Stimulated activated CD8-positive, alpha-beta memory T cell treated with anti-CD3 and anti-CD28 coated beads, Interleukin-7, amount 100 ng/mL, for 24 hours (primary cell): ENCODE data around the gene IQCM.

Experiments
- DNase-seq: peaks from one replicate; pipeline ENCODE4 v3.0.0-alpha.2; 2020; ENCODE audit warnings: low read depth

Gene IQCM

DNA sequence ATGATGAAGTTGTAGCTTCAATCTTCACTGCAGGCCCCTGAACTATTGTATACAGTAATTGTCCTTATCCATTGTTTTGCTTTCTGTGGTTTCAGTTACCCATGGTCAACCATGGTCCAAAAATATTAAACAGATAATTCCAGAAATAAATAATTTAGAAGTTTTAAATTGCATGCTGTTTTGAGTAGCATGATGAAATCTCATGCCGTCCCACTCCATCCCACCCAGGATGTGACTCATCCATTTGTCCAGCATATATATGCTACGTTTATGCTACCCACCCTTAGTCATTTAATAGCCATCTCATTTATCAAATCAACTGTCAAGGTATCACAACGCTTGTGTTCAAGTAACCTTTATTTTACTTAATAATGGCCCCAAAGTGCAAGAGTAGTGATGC is 34.5 kb downstream of the IQCM start:
- DNase-seq, result no peak

DNA sequence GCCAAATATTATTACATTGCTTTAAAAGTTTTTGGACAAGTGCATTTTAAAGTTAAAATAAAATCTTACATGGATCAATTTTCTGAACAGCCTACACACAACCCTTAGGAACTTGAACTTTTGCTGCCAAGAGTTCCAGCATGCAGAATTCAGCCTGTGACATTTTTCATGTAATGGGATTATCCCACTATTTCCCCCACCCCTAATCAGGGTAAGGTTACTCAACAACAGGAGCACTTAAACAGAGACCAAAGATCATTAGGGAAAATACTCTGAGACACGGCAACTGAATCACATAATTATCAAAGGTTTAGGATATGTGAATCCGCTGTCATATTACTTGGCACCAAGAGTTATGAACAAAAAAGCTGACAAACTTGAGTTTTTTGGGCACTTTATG is 47.2 kb downstream of the IQCM start:
- DNase-seq, result no peak

DNA sequence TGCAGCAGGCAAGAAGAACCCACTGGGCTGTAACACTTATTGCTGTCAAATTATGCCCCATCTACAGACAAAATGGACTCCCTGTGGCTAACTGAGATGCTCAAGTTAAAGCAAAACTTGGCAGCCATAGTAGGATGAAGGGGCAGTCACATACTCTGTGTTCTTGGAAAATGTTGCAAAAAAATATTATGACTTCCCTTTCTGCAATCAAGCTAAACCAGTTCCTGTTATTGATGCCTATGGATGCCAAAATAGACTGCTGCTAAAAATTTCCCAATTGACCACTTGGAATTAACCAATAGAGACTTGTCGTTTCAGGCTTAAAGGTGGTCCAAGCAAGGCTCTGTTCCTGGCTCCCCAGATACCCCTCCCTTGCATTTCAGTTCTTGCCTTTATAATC is 49.5 kb downstream of the IQCM start:
- DNase-seq, result no peak

DNA sequence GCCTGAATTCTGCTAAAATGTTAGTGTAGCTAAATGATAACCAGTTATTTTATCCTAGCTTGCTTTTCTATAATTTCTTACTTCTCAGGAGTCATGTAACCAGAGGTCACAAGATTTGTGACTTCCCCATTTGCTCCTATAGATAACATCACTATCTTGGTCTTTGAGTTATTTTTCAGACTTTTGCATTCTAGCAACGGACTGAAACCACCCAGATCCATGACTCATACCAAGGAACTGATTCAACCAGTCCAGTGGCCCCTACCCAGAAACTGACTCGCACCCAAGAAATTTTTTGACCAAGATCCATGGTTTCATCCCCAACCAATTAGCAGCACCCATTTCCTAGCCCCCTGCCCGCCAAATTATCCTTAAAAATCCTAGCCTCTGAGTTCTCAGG is 50.0 kb downstream of the IQCM start:
- no peak for DNase-seq

DNA sequence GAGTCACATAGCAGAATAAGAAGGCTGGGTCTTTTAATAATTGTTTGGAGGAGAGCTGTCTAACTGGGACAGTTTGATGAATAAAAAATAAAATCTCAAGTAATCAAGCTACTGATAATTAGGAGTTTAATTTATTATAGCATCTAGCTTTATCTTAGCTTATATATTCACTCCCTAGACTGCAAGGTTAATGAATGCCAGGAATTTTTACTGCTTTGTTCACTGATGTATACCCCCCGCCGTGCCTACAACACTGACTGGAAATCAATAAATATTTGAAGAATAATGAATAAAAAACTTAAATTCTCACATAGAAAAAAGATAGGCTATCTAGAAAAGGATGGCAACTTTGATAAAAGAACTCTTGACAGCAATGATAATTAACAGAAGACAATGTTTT is 59.7 kb downstream of the IQCM start:
- DNase-seq, result no peak

DNA sequence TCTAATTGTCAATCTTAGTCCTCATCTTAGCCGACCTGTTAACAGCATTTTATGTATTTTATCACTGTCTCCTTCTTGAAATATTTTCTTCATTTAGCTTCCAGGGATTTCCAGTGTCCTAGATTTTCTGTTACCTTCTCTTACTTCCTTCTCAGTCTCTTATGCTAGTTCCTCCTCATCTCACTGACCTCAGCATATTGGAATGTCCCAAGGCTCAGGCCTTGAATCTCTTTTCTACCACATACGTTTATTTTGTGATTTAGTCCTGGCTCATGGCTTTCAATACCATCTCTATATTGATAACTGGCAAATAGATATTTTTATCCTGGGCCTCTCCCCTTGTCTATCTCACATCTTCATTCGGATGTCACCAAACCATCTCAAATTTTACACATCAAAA is 61.1 kb downstream of the IQCM start:
- no peak for DNase-seq

DNA sequence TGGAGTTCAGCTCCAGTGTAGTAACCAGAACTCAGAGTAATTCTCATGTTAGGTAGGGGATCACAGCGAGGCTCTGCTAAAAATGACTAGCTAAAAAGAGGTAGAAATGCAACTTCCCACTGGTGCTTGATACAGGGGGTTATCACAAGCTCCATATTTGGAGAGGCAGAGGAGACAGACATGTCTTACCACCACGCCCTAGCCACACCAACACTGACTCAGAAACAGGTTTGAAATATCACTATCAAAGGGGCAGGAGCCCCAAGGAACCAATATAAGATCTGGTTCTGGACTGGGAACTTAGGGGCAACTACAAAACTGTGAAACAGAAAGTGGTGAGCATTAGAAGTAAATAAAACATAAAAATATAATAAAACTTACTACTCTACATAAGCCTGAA is 62.9 kb downstream of the IQCM start:
- DNase-seq, result no peak

DNA sequence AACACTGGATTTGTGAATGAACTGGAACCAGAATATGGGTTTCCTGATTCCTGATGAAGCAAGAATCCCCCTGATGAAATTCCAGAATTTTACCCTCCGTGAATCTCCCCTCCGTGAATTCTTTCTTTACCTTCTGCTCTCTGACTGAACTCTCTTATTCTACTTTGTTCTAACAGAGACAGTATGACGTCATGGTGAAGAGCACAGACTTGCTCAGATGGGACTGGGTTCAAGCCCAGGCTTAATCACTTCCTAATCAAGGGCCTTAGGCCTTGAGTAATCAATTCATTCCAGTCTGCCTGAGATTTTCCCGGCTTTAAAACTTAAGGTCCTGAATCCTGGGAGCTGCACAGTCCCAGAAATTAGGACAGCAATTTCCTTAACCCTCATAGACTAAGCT is 64.5 kb downstream of the IQCM start:
- no peak for DNase-seq

DNA sequence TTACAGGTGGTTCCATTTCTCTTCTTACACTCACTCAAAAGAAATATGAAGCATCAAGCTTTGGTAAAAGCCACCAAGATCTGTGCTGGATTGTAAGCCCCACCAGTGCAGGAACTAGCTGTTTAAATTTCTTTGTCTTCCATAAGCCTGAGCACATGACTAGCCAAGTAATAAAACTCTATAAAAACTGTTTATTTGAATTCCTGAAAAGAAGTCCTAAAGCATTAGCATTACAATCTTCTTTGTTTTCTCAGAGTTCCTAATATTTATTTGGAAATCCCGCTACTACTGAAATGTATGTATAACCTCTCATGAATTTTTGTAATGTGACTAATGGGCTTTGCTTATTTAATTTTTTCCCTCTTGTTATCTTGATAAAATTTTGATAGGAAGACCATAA is 65.9 kb downstream of the IQCM start:
- DNase-seq, result no peak

DNA sequence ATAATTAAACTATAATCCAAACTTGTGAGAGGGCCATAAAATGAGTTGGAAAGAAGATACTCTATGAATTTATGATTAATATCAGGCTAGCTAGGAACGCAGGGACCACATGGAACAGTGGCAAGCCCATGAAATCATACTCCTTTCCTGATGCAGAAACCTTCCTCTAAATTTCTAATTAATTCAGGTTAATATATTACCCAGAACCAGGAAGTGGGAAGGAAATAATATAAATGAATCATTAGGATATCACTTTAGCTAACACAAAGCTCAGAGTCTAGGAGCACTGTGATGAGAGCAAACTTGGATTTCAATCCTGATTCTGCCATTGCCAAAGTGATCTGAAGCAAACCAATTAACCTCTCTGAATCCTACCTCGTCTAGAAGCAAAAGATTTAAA is 68.0 kb downstream of the IQCM start:
- DNase-seq, result no peak

DNA sequence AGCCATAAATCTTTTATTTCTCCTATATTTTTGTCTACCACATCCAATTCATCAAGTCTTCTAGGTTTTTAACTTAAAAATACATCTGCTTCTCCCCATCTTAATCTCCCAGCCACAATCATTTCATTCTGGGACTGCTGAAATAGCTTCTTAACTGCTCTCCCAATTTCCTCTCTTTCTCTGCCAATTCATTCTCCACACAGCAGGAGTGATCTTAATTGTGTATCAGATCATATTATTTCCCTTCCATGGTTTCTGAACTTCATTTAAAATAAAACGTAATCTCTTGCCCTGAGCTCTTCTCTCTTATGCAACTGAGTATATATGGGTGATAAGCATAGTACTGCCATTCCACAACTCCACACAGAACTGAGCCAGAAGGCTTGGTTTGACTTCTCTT is 69.4 kb downstream of the IQCM start:
- no peak for DNase-seq

DNA sequence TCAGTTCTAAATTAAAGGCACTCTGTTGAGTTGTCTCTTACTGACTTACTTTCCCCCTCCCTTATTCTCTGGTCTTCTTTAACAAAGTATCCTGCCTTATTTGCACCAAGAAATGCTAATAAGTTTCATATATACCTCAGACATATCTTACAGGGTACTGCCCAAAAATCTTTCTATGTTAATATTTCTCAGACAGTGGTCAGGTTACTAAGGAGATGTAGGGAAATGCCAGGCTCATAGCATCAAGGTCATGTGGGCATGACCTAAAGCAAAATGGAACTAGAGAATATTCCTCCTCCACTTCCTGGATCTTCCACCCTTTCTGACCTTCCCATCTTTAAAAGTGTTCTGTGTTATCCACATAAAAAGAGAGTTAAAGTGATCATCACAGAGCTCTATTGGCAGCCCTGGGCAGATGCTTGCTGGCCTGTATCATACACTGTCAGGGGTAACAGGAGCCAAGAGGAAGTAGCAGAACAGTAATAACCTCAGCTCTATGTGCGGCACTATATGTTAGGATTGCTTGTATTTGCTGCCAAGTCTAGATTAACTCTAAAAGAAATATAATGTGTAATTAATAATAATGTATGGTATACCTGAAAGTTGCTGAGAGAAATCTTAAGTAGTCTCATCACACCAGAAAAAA is 74.3 kb downstream of the IQCM start:
- no peak for DNase-seq

DNA sequence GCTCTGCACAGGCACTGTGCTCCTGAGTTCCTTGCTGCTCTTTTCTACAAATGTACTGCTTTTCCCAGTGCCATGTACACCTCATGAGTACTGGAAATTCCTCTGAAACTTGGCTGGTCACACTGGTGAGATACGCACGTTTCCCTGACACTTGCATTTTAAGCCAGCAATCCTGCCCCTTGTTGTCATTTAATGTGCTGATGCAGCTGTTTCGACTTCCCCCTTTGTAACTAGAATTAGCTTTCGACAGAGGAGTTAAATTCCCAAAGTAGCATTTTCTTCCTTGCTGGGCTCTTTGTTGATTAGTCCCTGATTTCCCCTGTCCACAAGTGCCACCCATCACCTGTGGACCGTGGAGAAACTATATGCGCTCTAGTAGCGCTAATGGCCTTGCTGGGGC is 77.5 kb downstream of the IQCM start:
- no peak for DNase-seq

DNA sequence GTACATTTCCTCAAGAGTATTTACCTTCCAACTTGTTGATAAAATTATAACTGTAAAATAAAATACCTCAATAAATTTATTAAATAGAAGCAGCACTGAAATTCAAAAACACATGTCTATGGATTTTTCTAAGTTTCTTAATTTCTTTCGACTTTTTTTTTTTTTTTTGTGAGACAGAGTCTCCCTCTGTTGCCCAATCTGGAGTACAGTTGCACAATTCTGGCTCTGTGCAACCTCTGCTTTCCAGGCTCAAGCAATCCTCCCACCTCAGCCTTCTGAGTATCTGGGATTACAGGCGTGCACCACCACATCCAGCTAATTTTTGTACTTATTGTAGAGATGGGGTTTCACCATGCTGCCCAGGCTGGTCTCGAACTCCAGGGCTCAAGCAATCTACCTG is 79.8 kb downstream of the IQCM start:
- DNase-seq, result no peak

DNA sequence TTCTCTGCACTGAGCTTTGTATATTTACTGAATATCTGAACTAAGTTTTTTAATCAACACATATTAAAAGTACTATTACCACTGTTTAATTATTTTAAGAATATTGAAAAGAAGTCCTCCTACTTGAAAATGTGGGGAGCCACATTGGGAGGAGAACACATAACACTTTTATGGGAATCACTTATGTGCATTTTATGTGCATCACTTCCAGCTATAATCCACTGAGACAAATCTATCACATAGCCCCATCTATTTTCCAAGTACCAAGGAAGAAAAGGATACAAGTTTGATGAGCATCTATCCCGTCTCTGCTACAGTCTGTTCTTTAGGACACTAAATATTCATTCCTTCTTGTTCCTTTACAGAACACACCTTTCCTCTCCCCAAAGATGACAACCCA is 87.2 kb downstream of the IQCM start:
- DNase-seq, result no peak

DNA sequence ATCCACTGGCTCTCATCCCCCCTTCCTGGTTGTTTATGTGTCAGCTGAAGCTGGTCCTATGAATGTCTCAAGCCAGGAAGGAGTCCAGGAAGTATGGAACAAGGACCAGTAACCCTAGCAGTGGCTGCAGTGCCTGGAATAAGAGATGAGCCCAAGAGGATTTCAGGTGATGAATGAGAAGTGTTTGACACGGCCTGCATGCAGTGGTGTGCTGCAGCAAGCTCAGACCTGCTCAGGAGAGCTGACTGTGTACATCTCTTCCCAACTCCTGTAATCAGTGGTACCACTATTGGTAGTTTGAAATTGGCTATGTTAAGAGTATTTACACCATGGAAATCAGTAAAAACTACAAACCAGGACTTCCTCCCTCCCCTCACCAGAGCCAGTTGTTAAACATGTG is 88.0 kb downstream of the IQCM start:
- no peak for DNase-seq

DNA sequence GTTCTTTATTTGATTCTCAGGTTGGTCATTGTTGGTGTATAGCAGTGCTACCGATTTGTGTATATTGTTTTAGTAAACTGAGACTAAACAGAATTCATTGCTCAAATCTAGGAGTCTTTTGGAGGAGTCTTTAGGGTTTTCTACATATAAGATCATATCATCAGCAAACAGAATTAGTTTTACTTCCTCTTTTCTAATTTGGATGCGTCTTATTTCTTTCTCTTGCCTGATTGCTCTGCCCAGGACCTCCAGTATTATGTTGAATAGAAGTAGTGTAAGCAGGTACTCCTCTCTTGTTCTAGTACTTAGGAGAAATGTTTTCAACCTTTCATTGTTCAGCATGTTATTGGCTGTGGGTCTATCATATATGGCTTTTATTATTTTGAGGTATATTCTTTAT is 92.6 kb downstream of the IQCM start:
- DNase-seq, result no peak

DNA sequence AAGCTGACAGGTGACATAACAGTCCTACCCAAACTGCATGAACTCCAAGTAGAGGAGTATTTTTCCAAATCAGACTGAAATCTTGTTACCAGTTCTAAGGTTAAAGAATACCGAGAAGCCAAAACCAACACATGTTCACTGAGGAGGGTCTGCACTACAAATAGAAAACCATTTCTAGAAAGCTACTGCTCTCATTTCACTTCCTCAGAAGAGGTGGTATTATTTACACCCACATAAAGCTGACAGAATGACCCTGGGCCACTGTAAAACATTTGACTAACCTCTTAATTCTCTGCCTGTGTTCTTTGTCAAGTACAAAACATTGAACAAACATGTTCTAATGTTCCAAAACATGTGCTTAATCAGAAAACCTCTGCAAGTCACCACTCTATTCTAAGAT is 95.8 kb downstream of the IQCM start:
- no peak for DNase-seq

DNA sequence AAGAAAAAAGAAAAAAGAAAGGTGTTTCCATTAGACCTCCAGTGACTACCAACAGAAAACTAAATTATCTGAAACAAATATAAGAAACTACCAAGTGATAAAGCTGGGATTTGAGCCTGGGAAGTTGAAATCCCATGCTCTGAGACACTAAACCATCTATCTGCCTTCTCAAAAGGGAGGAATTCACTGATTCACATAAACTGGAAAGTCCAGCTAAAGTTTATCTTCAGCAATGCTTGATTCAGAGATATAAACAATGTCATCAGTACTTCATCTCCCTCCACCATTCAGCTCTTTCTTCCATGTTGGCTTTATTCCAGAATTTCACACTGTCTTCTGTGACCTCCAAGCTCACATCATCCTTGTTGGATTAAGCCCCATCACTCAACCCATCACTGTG is 96.3 kb downstream of the IQCM start:
- no peak for DNase-seq

DNA sequence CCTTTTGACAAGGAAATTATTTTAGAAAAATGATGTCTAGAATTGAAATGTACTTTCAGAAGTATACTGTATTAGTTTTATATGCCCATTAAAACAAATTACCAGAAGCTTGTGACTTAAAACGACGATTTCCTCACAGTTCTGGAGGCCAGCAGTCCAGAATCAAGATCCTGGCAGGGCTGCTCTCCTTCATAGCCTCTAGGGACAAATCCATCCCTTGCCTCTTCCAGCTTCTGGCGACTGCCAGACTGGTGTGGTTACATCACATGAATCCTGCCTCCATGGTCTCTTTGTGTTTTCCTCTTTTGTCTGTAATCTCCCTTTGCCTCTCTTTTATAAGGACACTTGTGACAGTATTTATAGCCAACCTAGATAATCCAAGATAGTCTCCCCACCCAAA is 97.1 kb downstream of the IQCM start:
- DNase-seq, result no peak

DNA sequence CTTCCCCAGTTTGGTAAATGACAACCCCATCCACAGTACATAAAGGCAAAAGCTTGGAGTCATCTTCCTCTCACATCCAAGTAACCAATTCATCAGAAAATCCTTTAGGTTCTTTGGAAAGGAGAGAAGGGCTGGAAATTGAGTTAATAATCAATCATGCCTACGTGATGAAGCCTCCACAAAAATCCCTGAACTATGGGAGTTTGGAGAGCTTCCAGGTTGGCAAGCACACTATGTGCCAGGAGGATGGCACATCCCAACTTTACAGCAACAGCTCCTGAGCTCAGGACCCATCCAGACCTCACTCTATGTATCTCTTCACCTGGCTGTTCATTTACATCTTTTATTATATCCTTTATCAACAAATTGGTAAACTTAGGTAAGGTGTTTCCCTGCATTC is 98.9 kb downstream of the IQCM start:
- no peak for DNase-seq

DNA sequence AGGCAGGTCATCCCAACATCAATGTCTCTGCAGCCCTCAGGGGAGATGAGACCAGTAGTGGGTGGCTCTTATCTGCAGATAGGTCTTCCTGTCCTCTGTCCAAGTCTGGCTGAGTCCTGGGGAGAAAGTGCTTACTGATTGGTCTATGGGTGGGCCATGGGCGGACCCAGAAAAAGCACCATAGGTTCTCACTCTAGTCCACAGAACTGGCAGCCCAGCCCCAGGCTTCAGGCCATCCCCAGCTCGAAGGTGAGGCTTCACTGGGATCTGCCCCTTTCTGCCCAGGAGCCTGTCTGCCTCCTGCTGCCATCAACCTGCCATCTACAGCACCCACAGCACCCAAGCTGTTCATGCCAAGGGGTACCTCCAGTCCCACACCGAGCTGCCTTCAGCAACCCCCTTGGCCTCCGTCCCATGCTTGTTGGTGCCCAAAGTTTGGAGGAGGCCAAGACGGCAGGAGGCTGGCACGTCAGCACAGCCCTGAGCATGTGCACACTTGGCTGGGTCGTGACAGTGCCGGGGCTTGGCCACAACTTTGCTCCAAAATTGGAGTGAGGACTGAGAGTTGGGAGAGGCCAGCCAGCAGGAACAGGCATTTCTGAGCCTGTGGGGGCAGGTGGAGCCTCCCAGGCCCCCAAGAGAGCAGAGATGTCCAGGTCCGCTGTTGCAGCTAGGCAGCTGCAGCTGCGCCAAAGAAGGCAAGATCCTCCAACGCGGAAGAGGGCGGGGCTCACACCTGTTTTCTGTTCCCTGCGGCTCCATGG is 99.6 kb downstream of the IQCM start:
- DNase-seq, result no peak

DNA sequence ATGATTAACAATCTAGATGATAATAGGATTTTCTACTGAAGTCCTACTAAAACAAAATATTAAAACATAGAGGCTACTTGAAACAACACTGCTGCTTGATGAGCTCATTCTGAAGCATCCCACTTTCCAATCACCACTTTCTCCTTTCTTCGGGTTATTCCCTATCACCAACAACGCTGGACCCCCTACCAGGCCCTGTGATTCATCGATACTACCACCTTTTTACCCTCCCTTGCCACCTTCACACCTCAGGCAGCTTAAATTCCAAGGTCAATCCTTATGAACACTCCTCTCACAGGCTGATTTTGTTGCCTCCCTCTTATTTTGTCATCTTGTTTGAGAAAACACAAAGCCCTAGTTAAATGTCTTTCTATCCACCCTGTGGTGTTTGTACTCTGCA is 102.6 kb downstream of the IQCM start:
- DNase-seq, result no peak
